HG03196 (cell line): ENCODE measurements around the gene SCYGR1.
"Not testable (repeated sequence)": the region's sequence is repeated elsewhere in the genome, so short reads cannot be mapped to it uniquely, and the experiment has no call there.

Source experiments
- ATAC-seq: cut with Tn5 transposase; IDR thresholded peaks from one replicate; pipeline ENCODE4 v1.9.1; 2021; ENCODE audit not compliant: unreplicated experiment

The SCYGR1 gene

GRCh38 chr2:227404585-227405271 lies 17.0 kb upstream of the SCYGR1 start:
- no peak for ATAC-seq

DNA sequence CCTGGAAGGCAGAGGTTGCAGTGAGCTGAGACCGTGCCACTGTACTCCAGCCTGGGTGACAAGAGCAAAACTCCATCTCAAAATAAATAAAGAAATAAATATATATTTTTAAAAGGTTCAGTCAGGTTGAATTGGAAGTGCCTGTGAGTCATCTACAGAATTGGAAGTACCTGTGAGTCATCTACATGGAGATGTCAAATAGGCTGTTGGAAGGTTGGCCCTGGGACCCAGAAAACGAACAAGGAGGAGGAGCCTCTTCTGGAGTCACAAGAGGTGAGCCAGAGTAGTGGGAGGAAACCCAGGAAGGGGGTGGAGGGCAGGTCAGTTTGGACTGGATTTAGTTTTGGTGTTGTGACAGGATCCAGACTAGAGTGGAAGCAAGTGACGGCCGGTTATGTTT lies 15.2 kb upstream of the SCYGR1 start:
- ATAC-seq, result no peak

DNA sequence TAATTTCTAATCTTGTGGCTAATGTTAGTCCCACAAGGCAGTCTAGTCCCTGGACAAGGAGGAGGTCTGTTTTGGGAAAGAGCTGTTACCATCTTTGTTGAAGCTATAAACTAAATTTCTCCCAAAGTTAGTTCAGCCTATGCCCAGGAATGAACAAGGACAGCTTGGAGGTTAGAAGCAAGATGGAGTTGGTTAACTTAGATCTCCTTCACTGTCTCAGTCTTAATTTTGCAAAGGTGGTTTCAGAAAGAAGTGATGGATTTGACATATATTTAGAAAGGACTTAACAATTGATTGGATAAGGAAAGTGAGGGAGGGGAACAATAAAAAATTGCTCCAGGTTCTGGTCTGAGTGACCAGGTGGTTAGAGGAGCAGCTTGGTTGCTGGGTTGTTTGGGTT lies 14.6 kb upstream of the SCYGR1 start:
- no peak for ATAC-seq

- no peak for ATAC-seq
Observed at GRCh38 chr2:227401550-227401949, 13.8 kb upstream of the SCYGR1 start.

- ATAC-seq, result no peak
Observed at GRCh38 chr2:227398684-227399670, 11.2 kb upstream of the SCYGR1 start.

- ATAC-seq, result no peak
Observed at GRCh38 chr2:227397562-227397961, 9.8 kb upstream of the SCYGR1 start.

DNA sequence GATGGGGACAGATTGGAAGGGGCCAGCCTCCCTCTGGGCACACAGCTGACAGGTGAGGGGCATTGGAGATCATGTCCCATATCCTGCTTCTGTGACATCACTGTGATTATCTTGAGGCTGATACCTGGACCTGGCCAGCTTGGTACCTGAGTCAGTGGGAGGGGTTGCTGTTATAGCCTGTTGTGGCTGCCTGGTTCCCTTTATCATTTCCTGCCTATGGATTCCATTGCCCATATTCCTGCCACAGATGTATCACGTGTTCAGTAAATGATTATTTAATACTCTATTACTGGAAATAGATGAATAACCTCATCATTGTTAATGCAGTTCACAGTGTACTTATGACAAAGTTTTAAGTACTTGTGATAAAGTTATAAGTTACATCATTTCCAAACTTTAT lies 7.8 kb upstream of the SCYGR1 start:
- ATAC-seq, result no peak

DNA sequence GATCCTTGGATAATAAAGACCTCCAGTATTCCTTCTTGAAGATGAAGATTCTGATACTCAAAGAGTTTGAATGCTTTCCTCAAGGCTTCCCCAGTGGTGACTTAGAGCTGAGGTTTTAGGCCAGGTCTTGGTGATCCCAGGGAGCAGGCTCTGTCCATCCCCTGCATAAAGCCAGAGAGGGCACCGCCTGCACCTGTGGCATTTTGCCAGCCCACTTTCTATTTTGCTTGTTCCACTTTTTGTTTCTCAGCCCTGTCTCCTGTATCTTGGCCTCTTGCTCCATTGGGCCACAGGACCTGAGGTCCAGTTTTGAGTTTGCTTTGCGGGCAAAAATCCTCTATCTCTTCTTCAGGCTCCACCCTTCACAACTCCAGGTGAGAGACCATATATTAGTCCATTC lies 6.7 kb upstream of the SCYGR1 start:
- ATAC-seq, result no peak

DNA sequence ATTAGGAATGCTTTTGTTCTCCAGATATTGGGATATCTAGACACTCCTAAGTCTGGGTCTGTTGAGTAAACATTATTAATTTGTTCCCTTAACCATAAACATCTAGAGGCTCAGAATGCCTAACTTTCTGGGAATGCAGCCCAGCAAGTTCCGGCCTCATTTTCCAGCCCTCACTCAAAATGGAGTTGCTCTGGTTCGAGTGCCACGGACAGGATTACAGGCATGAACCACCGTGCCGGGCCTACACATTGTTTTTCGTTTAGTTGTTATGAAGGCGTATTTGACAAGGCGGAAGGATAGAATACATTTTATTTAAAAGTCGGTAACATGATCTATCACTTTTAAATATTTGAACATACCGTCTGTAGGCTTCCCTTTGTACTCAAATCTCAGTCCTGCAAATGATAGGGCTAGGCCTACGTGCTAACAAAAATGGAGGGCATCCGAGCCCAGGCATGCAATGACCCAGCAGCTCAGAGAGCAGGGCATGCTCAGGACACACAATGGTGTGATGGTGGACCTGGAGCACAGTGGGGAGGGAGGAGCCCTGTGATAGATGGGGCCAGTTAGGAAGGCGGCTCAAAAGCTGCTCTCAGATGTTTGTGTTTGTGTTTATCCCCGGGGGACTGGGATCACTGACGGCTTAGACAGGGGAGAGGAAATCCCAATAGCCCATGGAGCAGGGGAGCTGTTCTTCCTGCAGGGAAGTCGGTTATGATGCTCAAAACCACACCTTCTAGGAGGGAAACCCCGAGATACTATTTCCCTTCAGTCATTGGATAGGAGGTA lies 2.9 kb upstream of the SCYGR1 start:
- no peak for ATAC-seq

- ATAC-seq, result no peak
Observed at GRCh38 chr2:227389661-227390060, 1.9 kb upstream of the SCYGR1 start.

DNA sequence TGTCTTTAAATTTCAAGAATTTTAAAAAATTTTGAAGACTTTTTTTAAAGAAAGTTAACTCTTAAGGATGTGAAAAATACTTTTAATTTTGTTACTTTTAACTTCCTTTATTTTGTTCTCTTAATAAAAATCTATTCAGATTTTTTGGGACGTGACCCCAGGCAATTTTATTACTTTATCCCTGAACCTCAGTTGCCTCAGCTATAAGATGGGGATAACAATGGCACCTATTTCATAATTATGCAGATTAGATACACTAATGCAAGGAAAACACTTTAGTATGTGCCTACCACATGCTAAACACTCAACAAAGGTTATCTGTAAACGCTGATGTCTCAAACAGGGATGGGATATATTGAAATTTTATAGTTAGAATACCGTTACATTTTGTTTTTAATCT lies 1.5 kb upstream of the SCYGR1 start:
- ATAC-seq, result no peak

DNA sequence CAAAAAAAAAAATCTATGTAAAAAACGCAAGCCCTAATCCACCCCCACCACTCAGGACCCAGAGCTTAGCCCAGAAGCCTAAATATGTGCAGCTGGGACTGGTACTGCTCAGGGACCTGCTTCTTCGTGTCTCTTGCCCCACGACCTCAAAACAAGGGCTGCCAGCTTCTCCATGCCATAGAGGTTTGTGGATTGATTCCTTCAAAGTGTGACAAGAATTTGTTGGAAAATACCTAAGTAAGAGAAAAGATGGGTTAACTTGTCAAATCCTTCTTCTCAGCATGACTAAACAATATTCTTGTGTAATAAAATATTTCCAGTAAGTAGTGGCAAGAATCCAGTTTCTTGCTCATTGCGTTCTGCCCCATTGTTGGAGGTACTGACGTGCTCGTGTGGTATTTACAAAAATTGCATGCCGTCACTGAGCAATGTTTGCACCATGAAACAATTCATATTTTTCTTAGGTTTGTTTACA lies 825 bp upstream of the SCYGR1 start:
- ATAC-seq, result no peak

- ATAC-seq, result no peak
Observed at GRCh38 chr2:227386630-227387029, 1.1 kb downstream of the SCYGR1 start.

- ATAC-seq, result no peak
Observed at GRCh38 chr2:227383686-227384085, 4.1 kb downstream of the SCYGR1 start.

DNA sequence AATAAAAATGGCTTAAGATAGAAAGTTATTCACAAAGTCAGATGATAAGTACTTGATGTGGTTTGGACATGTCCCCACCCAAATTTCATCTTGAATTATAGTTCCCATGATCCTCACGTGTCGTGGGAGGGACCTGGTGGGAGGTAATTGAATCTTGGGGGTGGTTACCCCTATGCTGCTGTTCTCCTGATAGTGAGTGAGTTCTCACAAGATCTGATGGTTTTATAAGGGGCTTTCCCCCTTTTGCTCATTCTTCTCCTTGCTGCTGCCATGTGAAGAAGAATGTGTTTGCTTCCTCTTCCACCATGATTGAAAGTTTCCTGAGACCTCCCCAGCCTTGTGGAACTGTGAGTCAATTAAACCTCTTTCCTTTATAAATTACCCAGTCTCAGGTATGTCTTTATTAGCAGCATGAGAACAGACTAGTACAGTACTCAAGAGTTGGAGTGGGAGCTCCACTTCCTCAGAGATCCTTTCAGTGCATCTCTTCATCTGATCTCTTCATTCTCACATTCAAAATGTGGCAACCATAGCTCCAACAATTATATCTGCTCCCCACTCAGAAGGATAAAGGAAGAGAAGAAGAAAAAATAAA lies 5.4 kb downstream of the SCYGR1 start:
- not testable (repeated sequence) for ATAC-seq

DNA sequence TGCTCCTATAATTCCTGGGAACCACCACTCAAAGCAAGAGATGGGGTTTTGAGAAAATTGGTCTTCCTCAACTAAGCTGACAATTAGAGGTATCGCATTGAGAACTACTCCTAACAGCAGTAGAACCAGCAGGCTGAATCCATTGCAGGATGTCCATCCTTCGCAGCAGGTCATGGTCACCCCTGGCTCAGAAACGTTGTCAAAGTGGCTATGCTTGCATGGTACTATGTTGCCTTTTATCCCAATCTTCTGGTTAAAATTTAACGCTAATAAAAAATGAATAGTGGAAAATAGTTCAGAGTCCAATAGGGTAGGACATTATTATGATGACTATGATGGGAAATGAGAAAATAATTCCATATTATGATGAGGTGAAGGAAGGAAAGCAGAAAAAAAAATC lies 8.7 kb downstream of the SCYGR1 start, which contains the start of gene TM4SF20:
Gene TM4SF20 (minus strand): TSS at position 212 of the 400 bp plus-strand sequence. CDS start 38 bp downstream, at position 174.
- no peak for ATAC-seq

DNA sequence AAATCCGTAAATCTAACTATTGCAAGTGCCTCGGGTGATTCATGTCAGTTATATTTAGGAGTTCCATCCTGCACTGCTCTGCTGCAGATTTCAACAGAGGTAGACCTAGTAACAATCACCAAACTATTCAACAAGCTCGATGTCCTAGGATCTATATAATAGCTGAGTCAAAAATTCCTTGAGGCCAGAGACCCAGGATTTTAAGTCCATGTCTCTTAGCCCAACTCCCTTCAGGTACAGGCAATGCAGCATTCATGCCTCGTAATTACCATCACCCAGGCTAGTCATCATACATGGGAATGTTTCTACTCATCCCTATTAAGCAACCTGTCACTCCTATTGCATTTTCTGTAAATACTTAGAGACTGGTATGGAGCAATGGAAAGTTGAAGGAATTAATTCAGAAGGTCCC lies 9.4 kb downstream of the SCYGR1 start:
- ATAC-seq, result no peak

DNA sequence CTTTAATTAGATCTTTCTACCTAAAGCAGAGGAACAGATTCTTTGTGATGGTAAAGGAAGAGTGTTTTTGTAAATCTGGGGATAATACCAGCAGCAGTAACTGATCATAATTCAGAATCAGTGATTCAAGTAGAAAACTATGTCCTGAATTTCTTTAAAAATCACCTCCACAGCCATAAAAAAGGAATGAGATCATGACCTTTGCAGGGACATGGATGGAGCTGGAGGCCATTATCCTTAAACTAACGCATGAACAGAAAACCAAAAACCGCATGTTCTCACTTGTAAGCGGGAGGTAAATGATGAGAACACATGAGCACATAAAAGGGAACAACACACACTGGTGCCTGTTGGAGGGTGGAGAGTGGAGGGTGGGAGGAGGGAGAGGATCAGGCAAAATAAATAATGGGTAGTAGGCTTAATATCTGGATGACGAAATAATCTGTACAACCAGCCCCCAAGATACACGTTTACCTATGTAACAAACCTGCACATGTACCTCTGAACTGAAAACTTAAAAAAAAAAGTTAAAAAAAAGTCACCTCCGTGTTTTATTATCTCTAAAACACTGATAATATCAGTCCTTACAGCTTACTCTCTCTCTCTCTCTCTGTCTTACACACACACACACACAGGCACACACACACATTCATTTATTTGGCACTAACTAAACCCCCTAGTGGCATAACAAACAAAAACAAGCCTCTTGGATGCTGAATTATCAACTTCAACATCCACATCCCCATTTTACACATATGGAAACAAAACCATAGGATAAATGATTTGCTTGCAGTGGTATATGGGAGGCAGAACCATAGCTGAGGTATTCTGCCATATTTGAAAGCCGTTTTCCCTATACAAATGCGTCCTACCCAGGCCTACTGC lies 10.0 kb downstream of the SCYGR1 start:
- ATAC-seq, result no peak

GRCh38 chr2:227376656-227377396 lies 10.9 kb downstream of the SCYGR1 start:
- no peak for ATAC-seq
